Measurements from ENCODE around the gene ZBTB12. TPM values are rescaled to one million over a fixed set of nuclear protein-coding genes. Genes with fewer than 3 reads are reported as not detected.

The ZBTB12 gene
- total and polyA plus RNA-seq, 2 of the 13 experiments (the other 11 are each of a cell fraction or from before 2014, with no cell fraction given), result 4.8 to 6.0 TPM

DNA sequence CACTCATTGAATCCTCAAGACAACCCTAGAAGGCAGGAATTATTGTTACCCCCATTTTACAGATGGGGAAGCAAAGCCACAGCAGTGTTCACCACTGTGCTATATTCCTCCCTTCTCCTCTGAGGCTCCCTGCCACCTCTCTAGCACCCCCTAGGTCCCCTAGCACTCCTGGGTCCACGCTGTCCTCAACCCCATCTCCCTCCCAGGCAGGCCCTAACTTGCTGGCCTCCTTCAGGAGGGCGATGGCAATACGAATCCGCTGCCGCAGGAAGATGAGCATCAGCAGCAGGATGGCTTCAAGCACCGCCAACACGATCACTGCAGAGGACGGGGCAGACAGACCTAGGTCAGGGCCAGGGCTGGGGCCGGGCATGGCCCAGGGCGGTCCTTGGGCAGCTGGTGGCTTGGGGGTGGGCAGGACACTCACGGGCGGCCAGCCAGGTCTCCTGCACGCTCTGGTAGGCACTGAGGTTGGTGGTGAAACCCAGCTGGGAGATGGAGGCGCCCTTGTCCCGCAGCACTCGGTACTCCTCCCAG, 31.4 kb downstream of the ZBTB12 start (continued):
- TF ChIP-seq ZNF510 (CRISPR knock-in tag; IDR thresholded peaks at IDR 0.05; ENCODE audit: low read depth) (no peak), ZNF879 (CRISPR knock-in tag; IDR thresholded peaks at IDR 0.05) (no peak), ZNF761 (CRISPR knock-in tag; conservative IDR thresholded peaks at IDR 0.05) (0 out of 2 replicates have a peak, but pooled peaks have one; percentile 47), ZNF674 (CRISPR knock-in tag; IDR thresholded peaks at IDR 0.05; ENCODE audit: low read depth) (no peak), ZNF343 (CRISPR knock-in tag; IDR thresholded peaks at IDR 0.05) (no peak), ZFX (CRISPR knock-in tag; IDR thresholded peaks at IDR 0.05; ENCODE audit: low read depth) (peak; percentile 44; the same call in 1 of the 2 replicates), ZNF282 (IDR thresholded peaks at IDR 0.05; ENCODE audit: partially characterized antibody) (no peak), ZZZ3 (CRISPR knock-in tag; IDR thresholded peaks at IDR 0.05; ENCODE audit: borderline replicate concordance) (no peak), FOXO4 (CRISPR knock-in tag; conservative IDR thresholded peaks at IDR 0.05) (0 out of 2 replicates have a peak, but pooled peaks have one; percentile 8), ZNF232 (CRISPR knock-in tag; IDR thresholded peaks at IDR 0.05; ENCODE audit: borderline replicate concordance) (no peak), HNRNPL (IDR thresholded peaks at IDR 0.05; ENCODE audit: low read depth, low read length) (peak; percentile 77; the same call in 1 of the 2 replicates), RELA (CRISPR knock-in tag; IDR thresholded peaks at IDR 0.05) (no peak), GTF3A (CRISPR knock-in tag; conservative IDR thresholded peaks at IDR 0.05) (0 out of 2 replicates have a peak, but pooled peaks have one; percentile 55), ZNF768 (CRISPR knock-in tag; IDR thresholded peaks at IDR 0.05) (peak; percentile 25; the same call in 1 of the 2 replicates), ZNF543 (CRISPR knock-in tag; IDR thresholded peaks at IDR 0.05) (no peak), PAF1 (CRISPR knock-in tag; IDR thresholded peaks at IDR 0.05) (no peak), ZMYM2 (CRISPR knock-in tag; IDR thresholded peaks at IDR 0.05) (peak; percentile 71; the same call in 1 of the 2 replicates), TOE1 (CRISPR knock-in tag; IDR thresholded peaks at IDR 0.05) (no peak), ESRRA (CRISPR knock-in tag; IDR thresholded peaks at IDR 0.05; ENCODE audit: low read depth) (no peak), SMC3 (IDR thresholded peaks at IDR 0.05; ENCODE audit: low read length) (peak; percentile 17; the same call in 1 of the 2 replicates), ZMYM3 (CRISPR knock-in tag; IDR thresholded peaks at IDR 0.05) (peak; percentile 93), ISX (CRISPR knock-in tag; conservative IDR thresholded peaks at IDR 0.05) (no peak), ZSCAN29 (CRISPR knock-in tag; conservative IDR thresholded peaks at IDR 0.05) (0 out of 2 replicates have a peak, but pooled peaks have one; percentile 43), ZNF530 (CRISPR knock-in tag; IDR thresholded peaks at IDR 0.05; ENCODE audit: low read depth) (no peak), HNRNPLL (IDR thresholded peaks at IDR 0.05; ENCODE audit: low read depth, low read length, poor library complexity, severe bottlenecking) (peak; percentile 36), CBX2 (IDR thresholded peaks at IDR 0.05; ENCODE audit: low read depth, low read length) (no peak), CBX2 (CRISPR knock-in tag; IDR thresholded peaks at IDR 0.05; ENCODE audit: low read depth) (no peak), CENPX (CRISPR knock-in tag; IDR thresholded peaks at IDR 0.05) (no peak), STAG1 (CRISPR knock-in tag; IDR thresholded peaks at IDR 0.05) (0 out of 2 replicates have a peak, but pooled peaks have one; percentile 40)
- TF ChIP-seq, protein P1, sequence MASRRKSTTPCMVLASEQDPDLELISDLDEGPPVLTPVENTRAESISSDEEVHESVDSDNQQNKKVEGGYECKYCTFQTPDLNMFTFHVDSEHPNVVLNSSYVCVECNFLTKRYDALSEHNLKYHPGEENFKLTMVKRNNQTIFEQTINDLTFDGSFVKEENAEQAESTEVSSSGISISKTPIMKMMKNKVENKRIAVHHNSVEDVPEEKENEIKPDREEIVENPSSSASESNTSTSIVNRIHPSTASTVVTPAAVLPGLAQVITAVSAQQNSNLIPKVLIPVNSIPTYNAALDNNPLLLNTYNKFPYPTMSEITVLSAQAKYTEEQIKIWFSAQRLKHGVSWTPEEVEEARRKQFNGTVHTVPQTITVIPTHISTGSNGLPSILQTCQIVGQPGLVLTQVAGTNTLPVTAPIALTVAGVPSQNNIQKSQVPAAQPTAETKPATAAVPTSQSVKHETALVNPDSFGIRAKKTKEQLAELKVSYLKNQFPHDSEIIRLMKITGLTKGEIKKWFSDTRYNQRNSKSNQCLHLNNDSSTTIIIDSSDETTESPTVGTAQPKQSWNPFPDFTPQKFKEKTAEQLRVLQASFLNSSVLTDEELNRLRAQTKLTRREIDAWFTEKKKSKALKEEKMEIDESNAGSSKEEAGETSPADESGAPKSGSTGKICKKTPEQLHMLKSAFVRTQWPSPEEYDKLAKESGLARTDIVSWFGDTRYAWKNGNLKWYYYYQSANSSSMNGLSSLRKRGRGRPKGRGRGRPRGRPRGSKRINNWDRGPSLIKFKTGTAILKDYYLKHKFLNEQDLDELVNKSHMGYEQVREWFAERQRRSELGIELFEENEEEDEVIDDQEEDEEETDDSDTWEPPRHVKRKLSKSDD (CRISPR knock-in tag; IDR thresholded peaks at IDR 0.05; ENCODE audit: low read depth), result no peak

Measured in HepG2 (cell line).